ENCODE results near the gene GNG8.
"Not testable (repeated sequence)": the region's sequence is repeated elsewhere in the genome, so short reads cannot be mapped to it uniquely, and the experiment has no call there.

The GNG8 gene

GRCh38 chr19:46644720-46645119 lies 8.7 kb upstream of the GNG8 start:
- no peak for DNase-seq

- DNase-seq = no peak
Measured at GRCh38 chr19:46640656-46641055, 4.7 kb upstream of the GNG8 start.

- peak; percentile 88 for DNase-seq
Measured at GRCh38 chr19:46639358-46640182, 3.6 kb upstream of the GNG8 start.

GRCh38 chr19:46637224-46637623 lies 1.2 kb upstream of the GNG8 start:
- no peak for DNase-seq

- DNase-seq = no peak
Measured at GRCh38 chr19:46634656-46635218, 1.3 kb downstream of the GNG8 start.

- peak; percentile 98 for DNase-seq
Measured at GRCh38 chr19:46634045-46634655, 1.9 kb downstream of the GNG8 start.

GRCh38 chr19:46633130-46633529 lies 2.9 kb downstream of the GNG8 start:
- DNase-seq = no peak

- no peak for DNase-seq
Measured at GRCh38 chr19:46631481-46631880, 4.5 kb downstream of the GNG8 start.

GRCh38 chr19:46630586-46631205 lies 5.3 kb downstream of the GNG8 start:
- peak; percentile 46 for DNase-seq

GRCh38 chr19:46629546-46630025 lies 6.4 kb downstream of the GNG8 start:
- peak; percentile 71 for DNase-seq

GRCh38 chr19:46628970-46629369 lies 7.0 kb downstream of the GNG8 start:
- DNase-seq = not testable (repeated sequence)

GRCh38 chr19:46626446-46626845 lies 9.6 kb downstream of the GNG8 start:
- DNase-seq = no peak

GRCh38 chr19:46625731-46626130 lies 10.3 kb downstream of the GNG8 start:
- DNase-seq = no peak

GRCh38 chr19:46624958-46625661 lies 10.9 kb downstream of the GNG8 start, which contains the start of gene PTGIR:
PTGIR (minus strand) TSS chr19:46625089; CDS start chr19:46624225, 864 bp downstream.
- DNase-seq = peak; percentile 74

GRCh38 chr19:46623915-46624502 lies 12.0 kb downstream of the GNG8 start:
- DNase-seq = no peak

- DNase-seq = no peak
Measured at GRCh38 chr19:46622118-46622446, 13.9 kb downstream of the GNG8 start.

- DNase-seq = peak; percentile 64
Measured at GRCh38 chr19:46621191-46622117, 14.5 kb downstream of the GNG8 start.

- peak; percentile 55 for DNase-seq
Measured at GRCh38 chr19:46620716-46621115, 15.3 kb downstream of the GNG8 start.

- DNase-seq = no peak
Measured at GRCh38 chr19:46620267-46620666, 15.7 kb downstream of the GNG8 start.

GRCh38 chr19:46618670-46619231 lies 17.3 kb downstream of the GNG8 start:
- DNase-seq = no peak

GRCh38 chr19:46617601-46618000 lies 18.4 kb downstream of the GNG8 start:
- DNase-seq = no peak

Measured in islet precursor cell (in vitro differentiated cells).